ENCODE results near the gene TBC1D22A. TPM values are rescaled to one million over a fixed set of nuclear protein-coding genes. Genes with fewer than 3 reads are reported as not detected.
"Not testable (repeated sequence)": the region's sequence is repeated elsewhere in the genome, so short reads cannot be mapped to it uniquely, and the experiment has no call there.

The TBC1D22A gene
- total RNA-seq, 4 donors from 2014 or later: 31.2 to 111 (median 41.8) TPM

GRCh38 chr22:46815896-46816731 is 53.7 kb downstream of the TBC1D22A start:
- Histone ChIP-seq H3K4me3 (no peak overlapping the region), H3K36me3 (no peaks in the 10 kb centered on the region), H3K4me1 (peaks cover 12 to 33% (median 23%) of the 10 kb centered on the region in 4 donors), H3K27ac (peak overlapping the region in 3 of 4 donors; percentile 4 to 41 (median 28)), H3K27me3 (no peaks in the 10 kb centered on the region), H3K9me3 (no peaks in the 10 kb centered on the region)
- WGBS, 2 donors (ENCODE audit: low coverage in 1 of 2): 68 to 78% methylated on average over 6 to 15 of the region's 15 CpGs
- DNase-seq: no peak
- intact Hi-C loops (cut with DNase I; ENCODE audit: low total_unique reads) (no loop called here), in situ Hi-C loops (cut with MboI; ENCODE audit: low pct_ligation_motif_present in 1 of 4, low pct_unique_long_range_greater_than_20kb in 1 of 4, low sequenced_read_pairs in 3 of 4) (no loop called here)
- no peak for TF ChIP-seq CTCF (IDR thresholded peaks at IDR 0.05)
- no peak for TF ChIP-seq POLR2AphosphoS5 (IDR thresholded peaks at IDR 0.05)
- TF ChIP-seq POLR2A (IDR thresholded peaks at IDR 0.05): no peak
- no peak for TF ChIP-seq EP300 (IDR thresholded peaks at IDR 0.05; ENCODE audit: low read depth)

GRCh38 chr22:46817390-46817789 is 54.9 kb downstream of the TBC1D22A start:
- intact Hi-C loops (cut with DNase I; ENCODE audit: low total_unique reads); H3K9me3 ChIP-seq; H3K4me3 ChIP-seq; H3K27ac ChIP-seq; DNase-seq; H3K36me3 ChIP-seq; H3K27me3 ChIP-seq; in situ Hi-C loops (cut with MboI; ENCODE audit: low pct_ligation_motif_present in 1 of 4, low pct_unique_long_range_greater_than_20kb in 1 of 4, low sequenced_read_pairs in 3 of 4): not testable (repeated sequence)
- H3K4me1 ChIP-seq: peaks cover 12 to 33% (median 23%) of the 10 kb centered on the region in 4 donors
- 96 to 100% methylated on average over 1 to 4 of the region's 4 CpGs for WGBS, 2 donors (ENCODE audit: low coverage in 1 of 2)

- no peak for TF ChIP-seq POLR2A (IDR thresholded peaks at IDR 0.05)
- no peak for TF ChIP-seq EP300 (IDR thresholded peaks at IDR 0.05; ENCODE audit: low read depth)
- no peak for TF ChIP-seq CTCF (IDR thresholded peaks at IDR 0.05)
- no peak for TF ChIP-seq POLR2AphosphoS5 (IDR thresholded peaks at IDR 0.05)
- Histone ChIP-seq H3K27ac (no peak overlapping the region), H3K4me1 (peaks cover 0 to 7% (median 0%) of the 10 kb centered on the region in 4 donors), H3K36me3 (no peaks in the 10 kb centered on the region), H3K4me3 (no peak overlapping the region), H3K9me3 (no peaks in the 10 kb centered on the region), H3K27me3 (no peaks in the 10 kb centered on the region)
- 81 to 83% methylated on average over 7 to 8 of the region's 8 CpGs for WGBS, 2 donors (ENCODE audit: low coverage in 1 of 2)
- no peak for DNase-seq
- in situ Hi-C loops (cut with MboI; ENCODE audit: low pct_ligation_motif_present in 1 of 4, low pct_unique_long_range_greater_than_20kb in 1 of 4, low sequenced_read_pairs in 3 of 4): no loop called here
- intact Hi-C loops (cut with DNase I; ENCODE audit: low total_unique reads): no loop called here
These were observed 60.8 kb downstream of the TBC1D22A start for GRCh38 chr22:46823248-46823647.

- H3K9me3 ChIP-seq: no peaks in the 10 kb centered on the region
- TF ChIP-seq EP300 (IDR thresholded peaks at IDR 0.05; ENCODE audit: low read depth) (no peak), CTCF (IDR thresholded peaks at IDR 0.05) (no peak), POLR2AphosphoS5 (IDR thresholded peaks at IDR 0.05) (no peak), POLR2A (IDR thresholded peaks at IDR 0.05) (no peak)
- no peak for DNase-seq
- in situ Hi-C loops (cut with MboI; ENCODE audit: low pct_ligation_motif_present in 1 of 4, low pct_unique_long_range_greater_than_20kb in 1 of 4, low sequenced_read_pairs in 3 of 4) (no loop called here), intact Hi-C loops (cut with DNase I; ENCODE audit: low total_unique reads) (no loop called here)
- H3K4me1 ChIP-seq: peaks cover under 1 to 10% (median 3%) of the 10 kb centered on the region in 4 donors
- no peak overlapping the region for H3K27ac ChIP-seq
- H3K4me3 ChIP-seq: no peak overlapping the region
- WGBS, 2 donors (ENCODE audit: low coverage in 1 of 2): 95 to 96% methylated on average over 3 to 13 of the region's 13 CpGs
- no peaks in the 10 kb centered on the region for H3K27me3 ChIP-seq
- no peaks in the 10 kb centered on the region for H3K36me3 ChIP-seq
These were observed 61.2 kb downstream of the TBC1D22A start for GRCh38 chr22:46823654-46824053.

Data from transverse colon (tissue), 4 donors.